ENCODE results near the gene RUVBL2. TPM values are rescaled to one million over a fixed set of nuclear protein-coding genes. Genes with fewer than 3 reads are reported as not detected.

RUVBL2 gene
- total RNA-seq, 2 donors from 2014 or later, result 34.7 to 43.1 TPM

DNA sequence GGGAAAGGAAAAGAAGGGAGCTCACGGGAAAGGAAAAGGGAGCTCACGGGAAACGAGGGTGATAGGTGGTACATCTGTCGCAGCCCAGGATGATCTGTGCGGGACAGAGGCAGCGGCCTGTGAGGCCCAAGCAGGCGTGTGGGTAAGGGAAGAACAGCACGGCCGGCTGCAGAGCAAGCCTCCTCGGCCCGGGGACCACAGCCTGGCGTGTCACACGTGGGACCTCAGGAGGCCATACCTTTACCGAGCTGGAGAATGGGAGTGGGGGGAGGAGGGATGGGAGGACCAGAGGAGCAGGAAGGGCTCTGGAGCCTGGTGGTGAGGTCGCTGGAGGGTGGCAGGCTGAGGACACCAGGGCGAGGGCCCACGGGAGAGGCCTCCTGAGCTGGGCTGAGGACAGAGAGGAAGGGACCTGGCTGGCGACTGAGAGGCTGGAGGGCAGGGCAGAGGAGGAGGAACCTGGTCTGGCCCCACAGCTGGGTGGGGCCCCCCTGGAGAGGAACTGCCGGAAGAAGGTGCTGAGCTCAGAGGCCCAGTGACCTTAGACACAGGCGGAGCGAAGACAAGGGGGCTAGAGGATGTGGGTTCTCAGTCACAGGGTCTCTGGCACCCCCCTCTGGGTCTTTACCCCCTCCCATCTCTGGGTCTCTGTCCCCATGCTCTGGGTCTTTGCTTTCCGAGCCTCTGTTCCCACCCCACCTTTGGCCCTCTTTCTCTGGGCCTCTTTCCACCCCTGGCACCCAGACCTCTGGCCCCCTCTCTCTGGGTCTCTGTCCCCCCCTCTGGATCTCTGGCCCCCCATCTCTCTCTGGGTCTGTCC is 31.4 kb upstream of the RUVBL2 start:
- peak; percentile 87 for DNase-seq (ENCODE audit: low spot score)
- intact Hi-C loops (cut with DNase I), result loop anchor here (10.0 kb wide), 2 partner anchors 67 to 167 kb away; partner anchors contain the start of gene TULP2 (in 1 of the 2)

DNA sequence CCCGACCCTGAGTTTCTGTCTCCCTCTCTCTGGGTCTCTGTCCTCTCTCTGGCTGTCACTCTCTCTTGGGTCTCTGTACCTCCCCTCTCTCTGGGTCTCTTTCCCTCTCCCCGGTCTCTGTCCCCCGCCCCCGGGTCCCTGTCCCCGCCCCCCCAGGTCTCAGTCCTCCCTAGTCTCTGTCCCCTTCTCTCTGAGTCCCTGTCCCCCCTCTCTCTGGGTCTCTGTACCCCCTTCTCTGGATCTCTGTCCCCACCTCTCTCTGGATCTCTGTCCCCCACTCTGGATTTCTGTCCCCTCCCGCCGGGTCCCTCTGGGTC is 30.9 kb upstream of the RUVBL2 start:
- intact Hi-C loops (cut with DNase I), result loop anchor here (10.0 kb wide), 2 partner anchors 68 to 168 kb away; partner anchors contain the start of gene TULP2 (in 1 of the 2)

DNA sequence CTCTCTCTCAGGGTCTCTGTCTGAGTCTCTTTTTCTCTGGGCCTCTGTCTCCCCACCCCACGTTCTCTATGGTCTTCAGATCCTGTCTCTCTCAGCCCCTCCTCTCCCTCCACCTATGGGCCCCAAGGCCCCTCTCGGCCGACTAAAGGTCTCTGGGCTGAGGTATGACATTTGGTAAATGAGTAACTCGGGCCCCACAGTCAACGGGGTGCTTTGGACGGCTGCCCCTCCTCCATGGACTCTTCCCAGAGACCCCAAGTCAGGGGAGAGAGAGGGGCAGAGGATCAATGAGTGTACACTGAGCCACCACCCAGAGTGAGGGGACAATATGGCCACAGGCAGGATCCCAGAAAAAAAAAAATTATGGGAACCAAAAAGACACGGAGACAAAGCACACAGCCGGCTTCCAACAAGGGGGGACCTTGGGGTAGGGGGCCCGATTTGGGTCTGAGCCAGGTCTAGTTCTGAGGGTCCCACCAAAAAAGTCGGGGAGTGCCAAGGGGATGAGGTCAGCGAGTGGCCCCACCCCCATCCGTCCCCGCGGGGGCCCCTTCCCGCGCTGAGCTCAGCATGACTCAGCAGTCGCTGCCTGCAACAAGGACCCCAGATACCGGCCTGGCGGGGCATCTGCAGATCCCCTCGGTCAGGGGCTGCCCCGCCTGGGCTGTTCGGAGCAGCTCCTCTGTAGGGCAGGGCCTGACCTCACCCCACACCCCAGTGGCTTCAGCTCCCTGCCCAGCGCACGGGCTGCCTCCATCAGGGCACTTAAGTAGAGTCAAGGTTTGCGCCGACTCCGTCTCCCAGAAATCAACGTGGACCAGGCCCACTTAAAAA is 30.1 kb upstream of the RUVBL2 start:
- intact Hi-C loops (cut with DNase I), result loop anchor here (10.0 kb wide), 2 partner anchors 69 to 169 kb away; partner anchors contain the start of gene TULP2 (in 1 of the 2)
- DNase-seq (ENCODE audit: low spot score), result peak; percentile 93

More for the DNA sequence above, 30.9 kb upstream of the RUVBL2 start:
- DNase-seq (ENCODE audit: low spot score), result no peak

DNA sequence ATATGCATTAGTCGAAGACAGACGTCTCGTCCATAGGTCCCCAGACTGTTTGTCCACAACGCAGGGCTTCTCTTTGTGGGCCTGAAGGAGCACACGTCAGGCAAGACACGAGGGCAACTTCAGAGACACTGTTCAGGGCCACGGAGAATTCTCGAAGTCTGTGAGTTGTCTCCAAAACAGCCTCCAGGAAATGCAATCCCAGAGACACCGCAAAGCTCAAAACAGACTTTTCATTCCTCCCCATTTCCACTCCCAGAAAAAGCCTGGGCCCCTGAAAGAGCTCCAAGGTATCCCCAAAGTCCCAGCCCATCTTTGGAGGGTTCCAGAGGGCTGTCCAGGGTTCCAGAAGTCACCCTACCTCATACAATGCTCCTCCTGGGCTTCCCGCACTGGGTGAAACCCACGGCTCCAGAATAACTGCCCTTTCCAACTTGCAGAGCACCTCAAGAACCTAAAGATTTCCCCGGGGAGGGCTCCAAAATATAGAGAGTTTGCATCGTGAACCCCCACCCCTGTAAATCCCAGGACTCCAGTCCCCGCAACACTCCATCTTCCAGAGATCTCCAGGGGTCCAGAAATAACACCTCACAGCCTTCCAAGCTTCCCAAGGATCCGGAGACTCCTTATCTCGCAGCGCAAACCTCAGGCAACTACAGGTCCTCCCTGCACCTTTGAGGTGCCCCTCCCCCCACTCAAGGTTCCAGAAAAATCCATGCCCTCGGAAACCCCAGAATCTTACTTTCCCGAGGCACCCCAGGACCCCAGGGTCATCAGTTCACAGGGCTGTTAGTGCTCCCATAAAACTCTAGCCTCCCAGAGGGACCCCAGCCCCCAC is 29.3 kb upstream of the RUVBL2 start:
- intact Hi-C loops (cut with DNase I), result loop anchor here (5.0 to 10.0 kb wide), 3 partner anchors 70 to 170 kb away; partner anchors contain the start of genes PPP1R15A (in 1 of the 2) and TULP2 (in 1 of the 2)
- no peak for DNase-seq (ENCODE audit: low spot score)

DNA sequence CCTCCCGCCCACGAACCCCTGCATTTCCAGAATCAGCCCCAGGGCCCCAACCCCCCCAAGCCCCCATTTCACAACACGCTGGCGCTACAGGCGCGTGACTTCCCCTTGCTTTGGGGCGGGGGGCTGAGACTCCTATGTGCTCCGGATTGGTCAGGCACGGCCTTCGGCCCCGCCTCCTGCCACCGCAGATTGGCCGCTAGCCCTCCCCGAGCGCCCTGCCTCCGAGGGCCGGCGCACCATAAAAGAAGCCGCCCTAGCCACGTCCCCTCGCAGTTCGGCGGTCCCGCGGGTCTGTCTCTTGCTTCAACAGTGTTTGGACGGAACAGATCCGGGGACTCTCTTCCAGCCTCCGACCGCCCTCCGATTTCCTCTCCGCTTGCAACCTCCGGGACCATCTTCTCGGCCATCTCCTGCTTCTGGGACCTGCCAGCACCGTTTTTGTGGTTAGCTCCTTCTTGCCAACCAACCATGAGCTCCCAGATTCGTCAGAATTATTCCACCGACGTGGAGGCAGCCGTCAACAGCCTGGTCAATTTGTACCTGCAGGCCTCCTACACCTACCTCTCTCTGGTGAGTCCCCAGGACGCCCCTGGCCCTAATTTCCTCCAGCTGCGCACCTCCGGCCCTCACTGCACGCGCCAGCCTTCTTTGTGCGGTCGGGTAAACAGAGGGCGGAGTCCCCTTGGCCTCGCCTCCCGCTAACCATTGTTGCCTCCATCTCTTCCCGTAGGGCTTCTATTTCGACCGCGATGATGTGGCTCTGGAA is 28.5 kb upstream of the RUVBL2 start, which contains the start of gene FTL:
TSS of gene FTL (plus strand) at position 270 of the 766 bp plus-strand sequence. CDS start at position 469, 199 bp downstream.
- intact Hi-C loops (cut with DNase I), result loop anchor here (5.0 to 10.0 kb wide), 3 partner anchors 70 to 170 kb away; partner anchors contain the start of genes PPP1R15A (in 1 of the 2) and TULP2 (in 1 of the 2)
- peak; percentile 99 for DNase-seq (ENCODE audit: low spot score)

DNA sequence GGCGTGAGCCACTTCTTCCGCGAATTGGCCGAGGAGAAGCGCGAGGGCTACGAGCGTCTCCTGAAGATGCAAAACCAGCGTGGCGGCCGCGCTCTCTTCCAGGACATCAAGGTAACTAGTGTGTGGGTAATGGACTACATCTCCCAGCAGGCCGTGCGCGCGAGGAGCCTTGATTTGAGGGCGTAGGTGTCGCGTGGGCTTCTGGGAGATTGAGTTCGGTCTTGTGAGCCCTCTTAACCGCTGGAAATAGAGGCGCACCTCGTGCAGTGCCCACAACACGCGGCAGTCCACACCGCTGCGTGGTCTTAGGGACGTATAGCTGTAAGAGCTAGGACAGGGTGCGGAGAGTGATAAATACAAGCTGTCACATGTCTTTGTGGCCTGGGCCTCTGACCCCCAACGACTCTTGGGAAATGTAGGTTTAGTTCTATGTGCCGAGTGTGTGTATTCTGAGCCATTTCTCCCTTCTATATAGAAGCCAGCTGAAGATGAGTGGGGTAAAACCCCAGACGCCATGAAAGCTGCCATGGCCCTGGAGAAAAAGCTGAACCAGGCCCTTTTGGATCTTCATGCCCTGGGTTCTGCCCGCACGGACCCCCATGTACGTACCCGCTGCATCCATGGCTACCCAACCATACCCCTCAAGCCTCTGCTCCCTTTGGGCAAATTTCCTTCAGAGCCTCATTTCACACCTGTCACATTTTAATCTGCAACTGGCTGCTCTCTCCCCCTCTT is 27.7 kb upstream of the RUVBL2 start:
- peak; percentile 97 for DNase-seq (ENCODE audit: low spot score)
- intact Hi-C loops (cut with DNase I), result loop anchor here (5.0 to 10.0 kb wide), 3 partner anchors 71 to 171 kb away; partner anchors contain the start of genes PPP1R15A (in 1 of the 2) and TULP2 (in 1 of the 2)

DNA sequence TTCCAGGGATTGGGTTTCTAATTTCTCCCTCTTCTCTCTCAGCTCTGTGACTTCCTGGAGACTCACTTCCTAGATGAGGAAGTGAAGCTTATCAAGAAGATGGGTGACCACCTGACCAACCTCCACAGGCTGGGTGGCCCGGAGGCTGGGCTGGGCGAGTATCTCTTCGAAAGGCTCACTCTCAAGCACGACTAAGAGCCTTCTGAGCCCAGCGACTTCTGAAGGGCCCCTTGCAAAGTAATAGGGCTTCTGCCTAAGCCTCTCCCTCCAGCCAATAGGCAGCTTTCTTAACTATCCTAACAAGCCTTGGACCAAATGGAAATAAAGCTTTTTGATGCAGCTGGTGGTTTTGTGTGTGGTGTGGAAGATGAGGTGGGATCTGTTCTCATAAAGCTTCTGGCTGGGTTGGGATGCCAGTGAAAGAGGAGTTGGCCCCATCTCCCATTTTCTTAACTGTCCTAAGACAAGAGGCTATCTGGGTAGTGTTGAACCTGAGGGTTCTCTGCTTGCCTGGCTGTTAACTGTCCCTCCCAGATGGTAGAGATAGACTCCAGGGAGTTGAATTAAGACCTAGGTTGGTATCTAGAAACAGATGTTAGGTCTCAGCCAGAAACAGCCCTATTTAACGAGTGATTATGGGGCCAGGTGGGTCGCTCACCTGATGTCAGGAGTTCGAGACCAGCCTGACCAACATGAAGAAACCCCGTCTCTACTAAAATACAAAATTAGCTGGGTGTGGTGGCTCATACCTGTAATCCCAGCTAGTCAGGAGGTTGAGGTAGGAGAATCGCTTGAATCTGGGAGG is 26.9 kb upstream of the RUVBL2 start:
- no peak for DNase-seq (ENCODE audit: low spot score)
- intact Hi-C loops (cut with DNase I), result loop anchor here (5.0 to 10.0 kb wide), 3 partner anchors 72 to 172 kb away; partner anchors contain the start of genes PPP1R15A (in 1 of the 2) and TULP2 (in 1 of the 2)

DNA sequence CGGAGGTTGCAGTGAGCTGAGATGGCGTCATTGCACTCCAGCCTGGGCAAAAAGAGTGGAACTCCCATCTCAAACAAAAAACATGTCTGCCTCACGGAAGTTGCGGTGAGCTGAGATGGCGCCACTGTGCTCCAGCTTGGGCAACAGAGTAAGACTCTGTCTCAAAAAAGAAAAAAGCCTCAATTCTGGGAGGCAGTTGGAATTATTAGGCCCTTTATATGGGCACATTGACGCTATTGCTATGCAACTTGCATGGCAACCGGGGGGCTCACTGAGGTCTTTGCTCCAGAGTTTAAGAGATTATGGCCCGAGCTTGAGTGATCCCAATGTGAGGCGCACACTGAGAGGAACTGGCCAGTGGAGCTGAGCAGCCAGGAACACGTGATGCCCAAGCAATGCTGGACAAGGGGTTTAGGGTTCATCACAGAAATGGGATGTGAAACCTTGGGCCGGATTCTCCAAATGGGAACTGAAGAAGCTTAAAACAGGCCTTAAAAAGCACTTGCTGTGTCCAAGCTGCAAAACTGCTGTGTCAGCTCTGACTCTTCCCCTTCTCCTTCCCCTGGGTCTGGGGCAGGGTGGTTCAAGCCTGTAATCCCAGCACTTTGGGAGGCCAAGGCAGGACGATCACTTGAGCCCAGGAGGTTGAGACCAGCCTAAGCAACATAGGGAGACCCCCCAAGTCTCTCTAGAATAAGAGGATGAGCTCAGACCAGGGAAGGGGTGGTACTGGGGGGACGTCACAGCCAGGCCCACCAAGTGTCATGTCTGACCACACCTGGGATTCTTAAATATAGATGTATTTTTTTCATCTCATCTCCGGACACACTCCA is 26.1 kb upstream of the RUVBL2 start:
- intact Hi-C loops (cut with DNase I), result loop anchor here (5.0 to 10.0 kb wide), 3 partner anchors 73 to 173 kb away; partner anchors contain the start of genes PPP1R15A (in 1 of the 2) and TULP2 (in 1 of the 2)
- DNase-seq (ENCODE audit: low spot score), result no peak

DNA sequence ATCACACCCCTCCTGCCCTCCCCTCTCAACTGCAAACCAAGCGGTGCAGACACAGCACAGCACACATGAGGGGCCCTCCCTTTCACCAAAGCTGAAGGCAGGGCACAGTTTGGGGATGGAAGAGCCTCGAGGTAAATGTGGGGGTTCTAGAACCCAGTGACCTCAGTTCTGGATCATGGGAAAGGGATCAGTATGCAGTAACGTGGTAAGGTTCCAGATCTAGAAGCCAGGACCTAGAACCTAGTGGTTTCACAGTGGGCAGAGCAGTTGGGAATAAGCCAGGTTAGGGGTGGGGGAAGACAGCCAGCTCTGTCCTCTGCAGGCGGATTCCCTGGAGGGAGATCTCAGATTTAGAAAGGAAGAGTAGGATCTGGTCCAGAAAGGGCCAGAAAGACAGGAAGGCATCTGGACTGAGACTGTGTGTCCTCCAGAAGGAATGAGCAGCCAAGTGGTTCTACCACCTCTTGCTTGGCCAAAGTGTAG is 25.5 kb upstream of the RUVBL2 start:
- DNase-seq (ENCODE audit: low spot score), result no peak
- intact Hi-C loops (cut with DNase I), result loop anchor here (5.0 to 10.0 kb wide), 3 partner anchors 73 to 173 kb away; partner anchors contain the start of genes PPP1R15A (in 1 of the 2) and TULP2 (in 1 of the 2)

DNA sequence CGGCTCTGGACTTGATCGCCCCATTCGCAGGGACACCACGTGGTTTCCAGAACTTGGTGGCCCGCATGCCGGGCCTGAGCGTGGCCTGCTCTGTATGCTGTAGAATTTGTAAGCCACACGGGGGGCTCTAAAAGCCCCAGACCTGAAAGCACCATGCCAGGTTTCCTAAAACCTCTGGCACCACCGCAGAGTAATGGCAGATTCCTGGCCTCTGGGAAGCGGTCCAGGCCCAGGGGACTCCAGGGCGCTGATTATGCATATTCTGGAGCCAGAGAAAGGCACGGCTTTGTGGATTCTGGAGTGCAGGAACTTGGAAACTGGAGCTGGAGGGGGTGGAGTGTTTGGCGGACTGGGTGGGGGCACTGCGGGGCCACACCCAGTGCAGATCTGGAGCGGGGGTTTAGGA is 24.9 kb upstream of the RUVBL2 start:
- no peak for DNase-seq (ENCODE audit: low spot score)
- intact Hi-C loops (cut with DNase I), result loop anchor here (5.0 to 10.0 kb wide), 3 partner anchors 74 to 174 kb away; partner anchors contain the start of genes PPP1R15A (in 1 of the 2) and TULP2 (in 1 of the 2)

DNA sequence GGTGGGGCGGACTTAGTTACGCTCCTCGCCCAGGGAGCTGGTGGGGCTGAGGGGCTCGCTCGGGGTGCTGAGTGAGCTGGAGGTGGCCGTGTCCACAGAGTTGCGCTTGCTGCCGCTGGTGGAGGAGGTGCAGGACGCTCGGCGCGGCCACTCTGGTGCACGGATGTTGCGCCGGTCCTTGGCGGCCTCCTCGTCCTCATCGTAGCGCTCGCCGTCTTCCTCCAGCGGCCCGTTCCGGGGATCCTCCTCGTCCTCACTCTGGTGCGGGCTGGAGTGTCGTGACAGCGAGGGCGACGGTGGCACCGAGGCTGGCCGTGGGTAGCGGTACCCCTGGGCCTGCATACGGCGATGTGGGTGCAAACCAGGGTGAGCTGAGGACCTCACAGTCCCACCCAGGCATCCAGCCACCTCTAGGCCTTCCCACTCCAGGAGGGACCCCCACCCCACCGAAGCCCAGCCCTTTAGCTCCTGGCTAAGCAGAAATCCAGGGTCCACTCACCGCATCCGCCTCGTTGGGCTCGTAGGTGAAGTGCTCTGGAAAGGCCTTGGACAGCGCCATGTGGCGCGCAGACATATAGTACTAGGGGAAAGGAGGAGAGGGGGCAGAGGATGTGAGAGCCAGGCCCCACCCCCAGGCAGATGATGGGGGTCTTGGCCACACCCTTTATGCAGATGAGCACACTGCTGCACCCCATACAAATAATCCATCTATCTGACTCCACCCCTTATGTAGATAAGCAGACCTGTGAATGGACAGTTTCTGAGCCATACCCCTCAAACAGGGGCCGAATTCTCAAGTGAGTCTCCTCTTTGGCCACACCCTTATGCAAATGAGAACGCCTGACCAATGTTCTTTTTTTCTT is 24.2 kb upstream of the RUVBL2 start:
- intact Hi-C loops (cut with DNase I), result loop anchor here (5.0 to 10.0 kb wide), 4 partner anchors 75 to 177 kb away; partner anchors contain the start of genes PPP1R15A (in 1 of the 2) and TULP2 (in 1 of the 2)
- DNase-seq (ENCODE audit: low spot score), result no peak

DNA sequence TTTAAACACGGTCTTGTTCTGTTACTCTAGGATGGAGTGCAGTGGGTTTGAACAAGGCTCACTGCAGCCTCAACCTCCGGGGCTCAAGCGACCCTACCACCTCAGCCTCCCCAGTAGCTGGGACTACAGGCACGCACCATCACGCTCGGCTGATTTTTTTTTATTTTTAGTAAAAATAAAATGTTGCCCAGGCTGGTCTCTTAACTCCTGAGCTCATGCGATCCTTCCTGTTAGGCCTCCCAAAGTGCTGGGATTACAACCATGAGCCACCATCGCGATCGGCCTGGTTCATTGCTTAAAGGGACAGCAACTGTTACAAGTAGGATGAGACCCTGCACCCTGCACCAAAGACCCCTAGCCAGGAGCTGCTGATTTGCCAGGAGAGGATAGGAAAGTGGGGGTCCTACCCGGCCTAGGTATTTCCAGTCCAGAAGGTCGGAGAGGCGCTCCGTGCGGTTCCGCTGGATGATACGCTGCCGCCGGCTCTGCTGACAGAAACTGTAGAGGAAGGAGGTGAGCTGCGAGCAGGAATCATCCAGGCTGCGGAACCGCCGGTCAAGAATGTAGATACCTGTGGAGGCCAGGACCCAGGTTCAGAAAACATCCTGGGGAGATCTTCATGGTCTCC is 23.4 kb upstream of the RUVBL2 start:
- DNase-seq (ENCODE audit: low spot score), result no peak
- intact Hi-C loops (cut with DNase I), result loop anchor here in 1 of 2 donors (5.0 kb wide), 1 partner anchor 178 kb away; no protein-coding TSS in a partner anchor

DNA sequence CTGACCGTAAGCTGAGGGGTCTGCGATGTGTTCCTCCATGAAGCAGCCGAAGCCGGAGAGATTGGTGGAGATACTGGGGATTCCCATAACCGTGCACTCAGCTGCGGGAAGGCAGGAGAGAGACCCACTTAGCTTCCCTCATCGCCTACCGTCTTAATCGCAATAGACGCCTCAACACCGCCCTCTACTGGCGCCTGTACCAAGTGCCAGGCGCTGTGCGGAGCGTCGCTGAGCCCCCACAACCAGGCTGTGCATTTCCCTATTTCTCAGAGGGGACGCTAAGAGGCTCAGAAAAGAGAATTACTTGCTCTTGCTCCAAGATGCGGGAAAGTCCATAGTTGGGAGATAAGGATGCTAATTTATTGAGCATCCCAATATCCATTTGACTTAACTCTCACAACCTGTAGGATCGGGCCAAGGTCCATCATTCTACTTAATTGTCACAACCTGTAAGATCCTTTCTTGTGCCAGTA is 22.7 kb upstream of the RUVBL2 start:
- intact Hi-C loops (cut with DNase I), result loop anchor here in 1 of 2 donors (5.0 kb wide), 1 partner anchor 179 kb away; no protein-coding TSS in a partner anchor
- peak; percentile 95 for DNase-seq (ENCODE audit: low spot score)

Data from posterior vena cava (tissue), 2 donors.